ENCODE measurements around the gene ALAS1.
A peak's percentile ranks its signal among the peaks of the same experiment; 100 is the strongest.

ALAS1 gene

DNA sequence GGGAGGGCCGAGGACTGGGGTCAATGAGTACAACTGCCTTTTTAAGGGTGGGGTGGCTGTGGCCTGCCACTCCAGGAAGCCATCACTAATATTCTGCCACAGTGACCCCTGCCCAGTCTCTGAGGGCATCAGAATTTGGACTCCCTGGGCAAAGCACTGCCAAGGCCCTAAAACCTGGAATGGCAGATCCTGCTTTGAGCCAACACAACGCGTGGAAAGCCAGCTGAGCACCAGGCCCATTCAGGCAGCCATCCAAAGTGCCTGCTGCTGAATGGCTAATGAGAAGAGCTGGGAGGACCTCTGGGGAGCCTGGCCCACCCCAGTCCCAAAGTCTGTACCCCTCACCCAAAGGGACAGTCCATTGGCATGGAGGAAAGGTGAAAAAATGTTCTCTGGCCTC is 36.0 kb downstream of the ALAS1 start:
- no peak overlapping the region for H3K4me3 ChIP-seq (ENCODE audit: low read depth, low read length)

GRCh38 chr3:52234516-52235447 is 36.8 kb downstream of the ALAS1 start:
- no peak overlapping the region for H3K4me3 ChIP-seq (ENCODE audit: low read depth, low read length)

DNA sequence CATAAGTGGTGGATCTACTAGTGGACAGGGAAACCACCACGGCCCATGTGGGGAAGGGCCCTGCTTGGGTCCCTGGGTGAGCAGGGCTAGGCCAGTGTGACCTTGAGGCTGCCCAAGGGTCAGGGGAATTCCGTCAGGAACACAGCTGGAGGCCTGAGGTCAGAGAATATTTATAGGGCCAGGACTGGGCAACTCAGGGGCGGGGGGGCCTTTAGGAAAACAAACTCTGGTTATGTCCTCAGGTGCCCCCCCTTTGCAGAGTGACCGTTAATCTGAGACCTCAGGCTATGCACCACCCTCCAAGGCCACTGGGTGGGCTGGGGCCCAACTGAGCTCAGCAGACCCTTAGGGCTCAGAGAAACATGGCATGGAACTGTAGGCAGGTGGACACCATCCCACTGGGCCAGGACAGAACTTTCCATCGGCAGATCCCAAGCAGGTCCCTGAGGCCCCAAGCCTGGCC is 38.5 kb downstream of the ALAS1 start:
- no peak overlapping the region for H3K4me3 ChIP-seq (ENCODE audit: low read depth, low read length)

- H3K4me3 ChIP-seq (ENCODE audit: low read depth, low read length), result no peak overlapping the region
Observed at GRCh38 chr3:52237006-52237656, 39.2 kb downstream of the ALAS1 start.

- H3K4me3 ChIP-seq (ENCODE audit: low read depth, low read length), result no peak overlapping the region
Observed at GRCh38 chr3:52237657-52238172, 39.8 kb downstream of the ALAS1 start.

DNA sequence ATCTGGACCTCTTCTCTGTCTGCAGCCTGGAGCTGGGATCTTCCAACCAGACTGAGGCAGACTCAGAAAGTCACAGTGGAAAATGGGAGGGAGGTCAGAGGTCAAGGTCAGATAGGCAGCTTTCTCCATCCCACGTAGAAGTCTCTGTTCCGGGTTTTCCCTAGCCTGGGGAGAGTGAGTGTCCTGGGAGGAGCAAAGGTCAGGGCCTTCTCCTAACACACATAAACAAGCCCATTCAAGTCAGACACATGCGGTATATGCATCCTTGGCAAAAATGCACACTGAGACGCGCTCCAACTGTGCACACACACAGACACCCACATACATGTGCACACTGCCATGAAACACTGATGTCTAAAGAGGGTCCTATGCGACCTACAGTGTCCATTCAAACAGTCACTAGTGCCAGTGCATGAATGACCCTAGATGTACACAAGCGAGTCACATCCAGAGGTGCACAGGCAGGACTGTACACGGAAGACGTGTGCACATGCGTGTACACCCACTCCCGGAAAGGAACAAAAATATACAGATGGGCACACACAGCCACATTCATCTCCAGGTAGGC is 40.3 kb downstream of the ALAS1 start:
- peak overlapping the region; percentile 95 for H3K4me3 ChIP-seq (ENCODE audit: low read depth, low read length)

DNA sequence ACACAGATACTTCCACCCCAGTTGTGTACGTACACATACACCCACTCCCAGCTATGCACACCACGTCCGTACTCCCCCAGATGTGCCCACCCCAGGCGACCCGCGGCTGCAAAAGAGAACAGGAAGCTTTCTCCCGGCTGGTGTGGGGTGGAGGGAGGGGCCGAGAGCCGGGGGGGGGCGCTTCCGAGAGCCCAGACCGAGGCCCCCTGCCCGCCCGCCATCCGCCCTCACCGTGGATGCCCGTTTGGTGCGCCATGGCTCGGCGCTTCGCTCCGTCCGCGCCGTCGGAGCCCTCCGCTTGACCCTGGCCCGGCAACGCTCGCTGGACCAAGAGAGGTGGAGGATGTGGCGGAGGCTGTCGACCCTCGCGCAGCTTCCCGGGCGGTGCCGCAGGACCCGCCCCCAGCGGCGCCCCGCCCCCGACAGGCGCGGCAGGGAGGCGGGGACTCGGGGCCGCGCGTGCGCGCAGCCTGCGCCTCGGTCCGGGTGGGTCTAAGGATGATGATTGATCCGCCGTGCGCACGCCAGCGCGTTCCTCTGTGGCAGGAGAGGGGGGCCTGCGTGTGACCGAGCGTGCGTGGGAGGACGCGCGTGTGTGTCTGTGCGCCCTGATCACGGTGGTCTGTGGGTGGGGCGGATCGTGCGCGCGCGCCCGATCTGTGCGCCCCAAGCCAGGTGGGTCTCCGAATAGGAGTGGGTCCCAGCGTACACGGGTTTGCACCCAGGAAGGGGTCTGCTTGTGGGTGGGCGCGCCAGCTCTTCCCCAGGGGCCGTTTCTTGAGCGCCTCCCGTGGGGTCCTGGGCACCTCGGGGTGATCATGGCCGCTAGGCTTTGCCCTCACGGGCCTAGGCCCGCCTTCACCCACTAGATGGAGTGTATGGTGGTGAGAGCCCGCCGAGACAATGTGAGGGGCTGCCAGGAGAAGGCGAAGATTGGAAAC is 41.1 kb downstream of the ALAS1 start, which contains the start of gene TWF2:
Gene TWF2 (minus strand): TSS at position 398 of the 941 bp plus-strand sequence. CDS start 142 bp downstream, at position 256.
- H3K4me3 ChIP-seq (ENCODE audit: low read depth, low read length), result peak within 1 kb of the TSS; percentile 95

DNA sequence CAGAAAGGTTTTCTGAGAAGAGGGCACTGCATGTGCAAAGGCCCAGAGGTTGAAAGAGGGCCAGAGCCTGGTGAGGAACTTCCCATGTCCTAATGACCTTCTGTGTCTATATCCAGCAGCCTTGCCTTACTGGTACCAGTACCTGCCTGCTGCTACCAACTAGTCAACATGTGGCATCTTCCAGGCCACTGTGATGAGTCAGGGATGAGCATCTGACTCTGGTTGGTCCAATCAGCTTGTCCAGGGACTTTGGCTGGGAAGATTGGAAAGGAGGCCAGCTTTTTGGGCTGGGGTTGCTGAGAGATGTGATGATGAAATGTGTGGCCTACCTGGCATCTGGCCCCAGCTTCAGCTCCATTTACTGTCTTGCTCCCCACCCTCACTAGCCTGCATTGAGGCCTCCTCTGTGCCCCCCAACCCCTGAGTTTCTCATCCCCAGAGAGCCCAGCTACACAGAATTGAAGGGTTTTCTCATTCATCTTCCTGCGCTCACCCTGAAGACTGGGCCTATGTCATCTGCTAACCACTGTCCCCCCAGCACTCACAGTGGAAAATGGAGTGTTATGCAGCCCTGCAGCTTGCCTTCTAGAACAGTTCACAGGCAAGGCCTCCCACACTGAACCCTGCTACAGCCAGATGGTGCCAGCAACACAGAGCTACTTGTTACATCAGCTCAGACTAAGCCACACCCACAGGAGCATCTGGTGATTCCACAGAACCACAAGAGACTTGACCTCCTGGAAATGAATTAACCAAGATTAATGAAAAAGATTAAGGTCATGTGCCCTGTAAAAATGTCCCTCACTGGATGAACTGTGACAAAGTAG is 42.3 kb downstream of the ALAS1 start:
- no peak overlapping the region for H3K4me3 ChIP-seq (ENCODE audit: low read depth, low read length)

GRCh38 chr3:52240886-52241370 is 43.0 kb downstream of the ALAS1 start:
- no peak overlapping the region for H3K4me3 ChIP-seq (ENCODE audit: low read depth, low read length)

- no peak overlapping the region for H3K4me3 ChIP-seq (ENCODE audit: low read depth, low read length)
Observed at GRCh38 chr3:52242039-52242438, 44.1 kb downstream of the ALAS1 start.

- H3K4me3 ChIP-seq (ENCODE audit: low read depth, low read length), result no peak overlapping the region
Observed at GRCh38 chr3:52243791-52244628, 46.0 kb downstream of the ALAS1 start.

GRCh38 chr3:52245322-52246263 is 47.6 kb downstream of the ALAS1 start, which contains the start of gene PPM1M:
TSS of gene PPM1M (plus strand) at chr3:52245759. CDS start at chr3:52245825, 66 bp downstream.
- H3K4me3 ChIP-seq (ENCODE audit: low read depth, low read length), result peak within 1 kb of the TSS; percentile 44

- peak overlapping the region; percentile 44 for H3K4me3 ChIP-seq (ENCODE audit: low read depth, low read length)
Observed at GRCh38 chr3:52246264-52246620, 48.3 kb downstream of the ALAS1 start.

- H3K4me3 ChIP-seq (ENCODE audit: low read depth, low read length), result no peak overlapping the region
Observed at GRCh38 chr3:52246728-52247408, 48.9 kb downstream of the ALAS1 start.

- H3K4me3 ChIP-seq (ENCODE audit: low read depth, low read length), result no peak overlapping the region
Observed at GRCh38 chr3:52247409-52248164, 49.6 kb downstream of the ALAS1 start.

DNA sequence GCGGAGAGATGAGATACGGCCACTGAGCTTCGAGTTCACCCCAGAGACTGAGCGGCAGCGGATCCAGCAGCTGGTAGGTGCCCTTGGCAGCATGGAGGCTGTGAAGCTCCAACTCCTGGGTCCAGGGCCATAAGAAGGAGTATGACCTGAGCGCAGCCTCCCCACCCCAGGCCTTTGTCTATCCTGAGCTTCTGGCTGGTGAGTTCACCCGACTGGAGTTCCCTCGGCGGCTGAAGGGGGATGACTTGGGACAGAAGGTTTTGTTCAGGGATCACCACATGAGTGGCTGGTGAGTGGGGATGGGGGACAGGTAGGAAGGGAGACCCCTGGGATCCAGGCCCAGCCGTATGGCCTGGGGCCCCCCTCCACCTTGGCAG is 50.2 kb downstream of the ALAS1 start:
- H3K4me3 ChIP-seq (ENCODE audit: low read depth, low read length), result no peak overlapping the region
